ENCODE data around the gene ALK.

- TF ChIP-seq CTCF (IDR thresholded peaks at IDR 0.05; ENCODE audit: borderline replicate concordance, extremely low read depth, low read length, poor library complexity, severe bottlenecking), result no peak
- no peak for TF ChIP-seq EZH2 (IDR thresholded peaks at IDR 0.05; ENCODE audit: borderline replicate concordance, low read depth, low read length, severe bottlenecking)
Observed at GRCh38 chr2:29946505-29946904, 25.1 kb upstream of the ALK start.

Measured in DND-41 (cell line).